ENCODE results near the gene PIGS. TPM values are rescaled to one million over a fixed set of nuclear protein-coding genes. Genes with fewer than 3 reads are reported as not detected.

Gene PIGS
- total and polyA plus RNA-seq, 4 donors, result 21.8 to 38.7 (median 35.6) TPM

- intact Hi-C loops (cut with DNase I), result no loop called here
- Histone ChIP-seq H3K4me1 (ENCODE audit: control insufficient read depth in 1 of 2, insufficient read depth in 2 of 2, low read length in 2 of 2) (no peaks in the 10 kb centered on the region), H3K27ac (ENCODE audit: low read depth in 1 of 2, low read length in 2 of 2) (no peak overlapping the region), H3K36me3 (ENCODE audit: control insufficient read depth in 1 of 2, insufficient read depth in 2 of 2, low read length in 1 of 2) (no peaks in the 10 kb centered on the region), H3K4me3 (ENCODE audit: low read length in 2 of 2) (no peak overlapping the region), H3K9me3 (ENCODE audit: control insufficient read depth, low read length) (no peaks in the 10 kb centered on the region), H3K27me3 (ENCODE audit: control insufficient read depth in 1 of 2, insufficient read depth in 2 of 2, low read length in 1 of 2) (no peaks in the 10 kb centered on the region)
- no peak for ATAC-seq (ENCODE audit: low FRiP score)
- DNase-seq, result no peak
- 79 to 81% methylated on average over 7 of the region's 7 CpGs for WGBS, 2 donors
Observed at GRCh38 chr17:28532050-28532960, 39.0 kb downstream of the PIGS start.

- ATAC-seq (ENCODE audit: low FRiP score) (no peak), DNase-seq (no peak)
- H3K9me3 ChIP-seq (ENCODE audit: control insufficient read depth, low read length), result no peaks in the 10 kb centered on the region
Observed at GRCh38 chr17:28530926-28531325, 40.4 kb downstream of the PIGS start.

GRCh38 chr17:28530250-28530649 lies 41.1 kb downstream of the PIGS start:
- Histone ChIP-seq H3K9me3 (ENCODE audit: control insufficient read depth, low read length) (no peaks in the 10 kb centered on the region), H3K27me3 (ENCODE audit: control insufficient read depth in 1 of 2, insufficient read depth in 2 of 2, low read length in 1 of 2) (no peaks in the 10 kb centered on the region), H3K36me3 (ENCODE audit: control insufficient read depth in 1 of 2, insufficient read depth in 2 of 2, low read length in 1 of 2) (no peaks in the 10 kb centered on the region), H3K4me1 (ENCODE audit: control insufficient read depth in 1 of 2, insufficient read depth in 2 of 2, low read length in 2 of 2) (no peaks in the 10 kb centered on the region), H3K27ac (ENCODE audit: low read depth in 1 of 2, low read length in 2 of 2) (no peak overlapping the region), H3K4me3 (ENCODE audit: low read length in 2 of 2) (no peak overlapping the region)
- WGBS, 2 donors, result 83 to 88% methylated on average over 4 of the region's 4 CpGs
- no peak for DNase-seq
- no peak for ATAC-seq (ENCODE audit: low FRiP score)
- intact Hi-C loops (cut with DNase I), result no loop called here

More at GRCh38 chr17:28530926-28531325, 40.4 kb downstream of the PIGS start:
- Histone ChIP-seq H3K27me3 (ENCODE audit: control insufficient read depth in 1 of 2, insufficient read depth in 2 of 2, low read length in 1 of 2) (no peaks in the 10 kb centered on the region), H3K4me1 (ENCODE audit: control insufficient read depth in 1 of 2, insufficient read depth in 2 of 2, low read length in 2 of 2) (no peaks in the 10 kb centered on the region), H3K36me3 (ENCODE audit: control insufficient read depth in 1 of 2, insufficient read depth in 2 of 2, low read length in 1 of 2) (no peaks in the 10 kb centered on the region), H3K4me3 (ENCODE audit: low read length in 2 of 2) (no peak overlapping the region), H3K27ac (ENCODE audit: low read depth in 1 of 2, low read length in 2 of 2) (no peak overlapping the region)
- WGBS, 2 donors, result 79 to 81% methylated on average over 7 of the region's 7 CpGs
- intact Hi-C loops (cut with DNase I), result no loop called here

- Histone ChIP-seq H3K9me3 (ENCODE audit: control insufficient read depth, low read length) (no peaks in the 10 kb centered on the region), H3K27me3 (ENCODE audit: control insufficient read depth in 1 of 2, insufficient read depth in 2 of 2, low read length in 1 of 2) (no peaks in the 10 kb centered on the region), H3K36me3 (ENCODE audit: control insufficient read depth in 1 of 2, insufficient read depth in 2 of 2, low read length in 1 of 2) (no peaks in the 10 kb centered on the region), H3K4me1 (ENCODE audit: control insufficient read depth in 1 of 2, insufficient read depth in 2 of 2, low read length in 2 of 2) (peaks cover 0 to 1% of the 10 kb centered on the region in 2 donors), H3K27ac (ENCODE audit: low read depth in 1 of 2, low read length in 2 of 2) (no peak overlapping the region), H3K4me3 (ENCODE audit: low read length in 2 of 2) (no peak overlapping the region)
- intact Hi-C loops (cut with DNase I), result no loop called here
- DNase-seq (no peak), ATAC-seq (ENCODE audit: low FRiP score) (no peak)
- 94 to 96% methylated on average over 3 of the region's 3 CpGs for WGBS, 2 donors
Observed at GRCh38 chr17:28529013-28529400, 42.3 kb downstream of the PIGS start.

- Histone ChIP-seq H3K4me1 (ENCODE audit: control insufficient read depth in 1 of 2, insufficient read depth in 2 of 2, low read length in 2 of 2) (peaks cover 0 to 1% of the 10 kb centered on the region in 2 donors), H3K36me3 (ENCODE audit: control insufficient read depth in 1 of 2, insufficient read depth in 2 of 2, low read length in 1 of 2) (no peaks in the 10 kb centered on the region), H3K9me3 (ENCODE audit: control insufficient read depth, low read length) (no peaks in the 10 kb centered on the region), H3K27ac (ENCODE audit: low read depth in 1 of 2, low read length in 2 of 2) (no peak overlapping the region), H3K4me3 (ENCODE audit: low read length in 2 of 2) (no peak overlapping the region), H3K27me3 (ENCODE audit: control insufficient read depth in 1 of 2, insufficient read depth in 2 of 2, low read length in 1 of 2) (no peaks in the 10 kb centered on the region)
- intact Hi-C loops (cut with DNase I), result no loop called here
- ATAC-seq (ENCODE audit: low FRiP score) (no peak), DNase-seq (no peak)
- 83 to 84% methylated on average over 9 of the region's 9 CpGs for WGBS, 2 donors
Observed at GRCh38 chr17:28528327-28529012, 42.9 kb downstream of the PIGS start.

- WGBS, 2 donors, result 89 to 90% methylated on average over 2 of the region's 2 CpGs
- no peaks in the 10 kb centered on the region for H3K27me3 ChIP-seq (ENCODE audit: control insufficient read depth in 1 of 2, insufficient read depth in 2 of 2, low read length in 1 of 2)
- DNase-seq, result no peak
Observed at GRCh38 chr17:28527859-28528258, 43.5 kb downstream of the PIGS start.

DNA sequence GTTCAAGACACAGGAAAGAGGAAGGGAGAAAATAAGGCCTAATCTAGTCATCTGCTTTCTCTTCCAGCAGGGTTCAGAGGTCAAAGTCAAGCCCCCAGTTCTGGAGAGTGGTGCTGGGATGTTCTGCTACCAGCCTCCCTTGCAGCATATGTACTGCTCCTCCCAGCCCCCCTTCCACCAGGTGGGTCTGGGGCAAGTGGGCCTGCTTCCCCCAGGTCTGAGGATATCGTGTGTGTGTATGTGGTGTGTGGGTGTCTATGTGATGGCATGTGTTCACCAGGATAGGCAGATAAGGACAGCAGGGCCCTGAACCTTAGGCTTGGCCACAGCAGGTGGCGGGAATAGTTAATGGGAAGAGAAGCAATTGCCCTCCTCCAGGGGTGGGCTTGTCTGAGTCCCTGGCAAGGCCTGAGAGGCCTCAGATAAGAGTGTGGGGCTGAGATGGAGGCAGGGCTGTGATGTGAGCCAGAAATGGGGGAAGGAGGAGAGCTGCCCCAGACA lies 44.1 kb downstream of the PIGS start:
- H3K4me3 ChIP-seq (ENCODE audit: low read length in 2 of 2), result no peak overlapping the region
- intact Hi-C loops (cut with DNase I), result no loop called here
- H3K36me3 ChIP-seq (ENCODE audit: control insufficient read depth in 1 of 2, insufficient read depth in 2 of 2, low read length in 1 of 2), result no peaks in the 10 kb centered on the region
- no peak for ATAC-seq (ENCODE audit: low FRiP score)
- 96 to 100% methylated on average over 2 of the region's 2 CpGs for WGBS, 2 donors
- peaks cover 0 to 1% of the 10 kb centered on the region in 2 donors for H3K4me1 ChIP-seq (ENCODE audit: control insufficient read depth in 1 of 2, insufficient read depth in 2 of 2, low read length in 2 of 2)
- H3K27me3 ChIP-seq (ENCODE audit: control insufficient read depth in 1 of 2, insufficient read depth in 2 of 2, low read length in 1 of 2), result no peaks in the 10 kb centered on the region
- no peak overlapping the region for H3K27ac ChIP-seq (ENCODE audit: low read depth in 1 of 2, low read length in 2 of 2)
- H3K9me3 ChIP-seq (ENCODE audit: control insufficient read depth, low read length), result no peaks in the 10 kb centered on the region
- no peak for DNase-seq

More at GRCh38 chr17:28527859-28528258, 43.5 kb downstream of the PIGS start:
- no peak for ATAC-seq (ENCODE audit: low FRiP score)
- H3K27ac ChIP-seq (ENCODE audit: low read depth in 1 of 2, low read length in 2 of 2), result no peak overlapping the region
- H3K4me1 ChIP-seq (ENCODE audit: control insufficient read depth in 1 of 2, insufficient read depth in 2 of 2, low read length in 2 of 2), result peaks cover 0 to 1% of the 10 kb centered on the region in 2 donors
- intact Hi-C loops (cut with DNase I), result no loop called here
- H3K9me3 ChIP-seq (ENCODE audit: control insufficient read depth, low read length), result no peaks in the 10 kb centered on the region
- no peak overlapping the region for H3K4me3 ChIP-seq (ENCODE audit: low read length in 2 of 2)
- H3K36me3 ChIP-seq (ENCODE audit: control insufficient read depth in 1 of 2, insufficient read depth in 2 of 2, low read length in 1 of 2), result no peaks in the 10 kb centered on the region

DNA sequence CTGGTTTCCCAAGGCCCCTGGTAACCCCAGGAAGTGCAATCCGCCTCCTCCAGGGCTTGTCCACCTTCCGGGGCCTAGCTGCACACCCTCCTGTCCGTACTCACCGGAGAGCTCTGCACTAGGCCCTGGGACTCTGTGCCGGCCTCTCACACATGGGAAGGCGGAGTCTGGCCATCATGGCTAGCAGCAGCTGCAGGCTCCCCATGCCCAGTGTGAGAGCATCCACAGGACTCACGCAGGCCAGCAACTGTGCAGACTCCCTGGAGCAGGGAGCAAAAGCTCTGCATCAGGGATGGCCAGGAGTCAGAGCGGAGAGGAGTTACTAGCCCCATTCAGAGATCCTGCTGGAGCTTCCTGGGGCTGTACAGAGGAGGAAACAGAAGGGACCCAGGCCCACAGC lies 44.9 kb downstream of the PIGS start:
- ATAC-seq (ENCODE audit: low FRiP score), result no peak
- Histone ChIP-seq H3K27ac (ENCODE audit: low read depth in 1 of 2, low read length in 2 of 2) (no peak overlapping the region), H3K27me3 (ENCODE audit: control insufficient read depth in 1 of 2, insufficient read depth in 2 of 2, low read length in 1 of 2) (no peaks in the 10 kb centered on the region), H3K9me3 (ENCODE audit: control insufficient read depth, low read length) (no peaks in the 10 kb centered on the region), H3K36me3 (ENCODE audit: control insufficient read depth in 1 of 2, insufficient read depth in 2 of 2, low read length in 1 of 2) (no peaks in the 10 kb centered on the region), H3K4me3 (ENCODE audit: low read length in 2 of 2) (no peak overlapping the region), H3K4me1 (ENCODE audit: control insufficient read depth in 1 of 2, insufficient read depth in 2 of 2, low read length in 2 of 2) (peaks cover 0 to 1% of the 10 kb centered on the region in 2 donors)
- 82 to 88% methylated on average over 8 of the region's 8 CpGs for WGBS, 2 donors
- no peak for DNase-seq
- intact Hi-C loops (cut with DNase I), result no loop called here

Measured in aorta (tissue), 5 donors.